ENCODE results near the gene RHCG.

The RHCG gene

GRCh38 chr15:89494941-89495637 lies 1.3 kb downstream of the RHCG start:
- H3K36me3 Mint-ChIP-seq = no peaks in the 10 kb centered on the region
- no peak overlapping the region for H3K4me3 Mint-ChIP-seq
- H3K27ac Mint-ChIP-seq = no peak overlapping the region
- peaks cover 6 to 11% of the 10 kb centered on the region in 2 donors for H3K4me1 Mint-ChIP-seq
- peaks cover 69 to 77% of the 10 kb centered on the region in 2 donors for H3K27me3 Mint-ChIP-seq
- no peaks in the 10 kb centered on the region for H3K9me3 Mint-ChIP-seq
- DNase-seq = no peak
- peak in 1 of 2 donors; percentile 39 for ATAC-seq (replicated peaks)

DNA sequence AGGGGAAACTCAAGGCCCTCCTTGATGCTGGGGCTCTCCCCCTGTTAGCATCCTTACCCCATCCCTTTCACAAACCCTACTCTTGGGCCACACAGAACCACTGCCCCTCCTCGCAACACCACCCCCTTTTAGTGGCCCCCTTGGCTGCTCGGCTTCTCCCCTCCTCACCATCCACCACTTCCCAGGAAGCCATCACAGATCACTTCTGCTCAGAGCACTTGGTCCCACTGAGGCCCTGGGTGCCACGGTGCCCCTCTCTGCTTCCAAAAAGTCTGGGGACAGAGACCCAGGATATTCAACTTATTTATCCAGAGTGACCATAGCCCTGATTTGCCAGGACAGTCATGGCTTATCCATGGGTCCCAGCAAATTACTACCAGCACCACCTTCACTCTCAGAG lies 2.4 kb downstream of the RHCG start:
- peaks cover 6 to 11% of the 10 kb centered on the region in 2 donors for H3K4me1 Mint-ChIP-seq
- H3K4me3 Mint-ChIP-seq = no peak overlapping the region
- H3K9me3 Mint-ChIP-seq = no peaks in the 10 kb centered on the region
- no peak for ATAC-seq (replicated peaks)
- DNase-seq = no peak
- H3K27ac Mint-ChIP-seq = no peak overlapping the region
- no peaks in the 10 kb centered on the region for H3K36me3 Mint-ChIP-seq
- peaks cover 68 to 79% of the 10 kb centered on the region in 2 donors for H3K27me3 Mint-ChIP-seq

- Mint-ChIP-seq H3K27me3 (peaks cover 71 to 72% of the 10 kb centered on the region in 2 donors), H3K4me3 (no peak overlapping the region), H3K27ac (no peak overlapping the region), H3K36me3 (no peaks in the 10 kb centered on the region), H3K9me3 (no peaks in the 10 kb centered on the region), H3K4me1 (peaks cover 6 to 11% of the 10 kb centered on the region in 2 donors)
- no peak for DNase-seq
- no peak for ATAC-seq (replicated peaks)
These were observed 3.3 kb downstream of the RHCG start for GRCh38 chr15:89492934-89493631.

- Mint-ChIP-seq H3K27ac (no peak overlapping the region), H3K27me3 (peaks cover 79 to 81% of the 10 kb centered on the region in 2 donors), H3K36me3 (no peaks in the 10 kb centered on the region), H3K4me1 (peaks cover 6 to 11% of the 10 kb centered on the region in 2 donors), H3K4me3 (no peak overlapping the region), H3K9me3 (no peaks in the 10 kb centered on the region)
- ATAC-seq (replicated peaks) (peak in 1 of 2 donors; percentile 34), DNase-seq (no peak)
These were observed 4.2 kb downstream of the RHCG start for GRCh38 chr15:89492111-89492641.

GRCh38 chr15:89490814-89491315 lies 5.5 kb downstream of the RHCG start:
- no peak overlapping the region for H3K4me3 Mint-ChIP-seq
- peaks cover 2 to 4% of the 10 kb centered on the region in 2 donors for H3K9me3 Mint-ChIP-seq
- H3K4me1 Mint-ChIP-seq = peaks cover 8 to 16% of the 10 kb centered on the region in 2 donors
- ATAC-seq (replicated peaks) (no peak), DNase-seq (no peak)
- H3K27ac Mint-ChIP-seq = no peak overlapping the region
- no peaks in the 10 kb centered on the region for H3K36me3 Mint-ChIP-seq
- H3K27me3 Mint-ChIP-seq = peaks cover 79 to 82% of the 10 kb centered on the region in 2 donors

- no peak overlapping the region for H3K4me3 Mint-ChIP-seq
- H3K27ac Mint-ChIP-seq = no peak overlapping the region
- H3K4me1 Mint-ChIP-seq = peaks cover 9 to 14% of the 10 kb centered on the region in 2 donors
- H3K27me3 Mint-ChIP-seq = peaks cover 79 to 82% of the 10 kb centered on the region in 2 donors
- H3K9me3 Mint-ChIP-seq = peaks cover 4% of the 10 kb centered on the region in 2 donors
- ATAC-seq (replicated peaks) = no peak
- H3K36me3 Mint-ChIP-seq = no peaks in the 10 kb centered on the region
- no peak for DNase-seq
These were observed 6.1 kb downstream of the RHCG start for GRCh38 chr15:89490081-89490813.

DNA sequence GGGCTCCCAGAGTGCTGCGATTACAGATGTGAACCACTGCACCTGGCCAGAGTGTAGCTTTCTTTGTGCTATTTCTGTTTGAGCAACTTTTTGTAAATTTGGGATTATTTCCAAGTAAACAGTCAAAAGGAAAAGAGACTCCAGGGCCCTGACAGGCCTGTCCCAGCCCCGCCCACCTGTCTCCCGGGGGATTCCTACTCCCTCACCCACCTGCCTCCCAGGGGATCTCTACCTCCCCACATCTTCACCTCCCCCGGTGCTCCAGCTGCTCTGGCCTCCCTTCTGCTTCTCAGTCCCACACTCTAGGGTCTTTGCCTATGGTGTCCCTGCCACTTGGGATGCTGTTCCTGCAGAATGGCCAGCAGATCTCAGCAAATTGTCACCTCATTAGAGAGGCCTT lies 7.0 kb downstream of the RHCG start:
- no peak for DNase-seq
- Mint-ChIP-seq H3K27me3 (peaks cover 73 to 75% of the 10 kb centered on the region in 2 donors), H3K27ac (no peak overlapping the region)

GRCh38 chr15:89487791-89488190 lies 8.6 kb downstream of the RHCG start:
- Mint-ChIP-seq H3K4me3 (no peak overlapping the region), H3K27ac (peak overlapping the region; percentile 3), H3K4me1 (peaks cover 9 to 14% of the 10 kb centered on the region in 2 donors), H3K27me3 (peaks cover 73 to 80% of the 10 kb centered on the region in 2 donors), H3K9me3 (peaks cover 4% of the 10 kb centered on the region in 2 donors), H3K36me3 (no peaks in the 10 kb centered on the region)
- ATAC-seq (replicated peaks) (no peak), DNase-seq (no peak)

More for the DNA sequence above, 7.0 kb downstream of the RHCG start:
- peaks cover 4% of the 10 kb centered on the region in 2 donors for H3K9me3 Mint-ChIP-seq
- H3K4me3 Mint-ChIP-seq = no peak overlapping the region
- H3K36me3 Mint-ChIP-seq = no peaks in the 10 kb centered on the region
- peaks cover 9 to 14% of the 10 kb centered on the region in 2 donors for H3K4me1 Mint-ChIP-seq
- ATAC-seq (replicated peaks) = no peak

DNA sequence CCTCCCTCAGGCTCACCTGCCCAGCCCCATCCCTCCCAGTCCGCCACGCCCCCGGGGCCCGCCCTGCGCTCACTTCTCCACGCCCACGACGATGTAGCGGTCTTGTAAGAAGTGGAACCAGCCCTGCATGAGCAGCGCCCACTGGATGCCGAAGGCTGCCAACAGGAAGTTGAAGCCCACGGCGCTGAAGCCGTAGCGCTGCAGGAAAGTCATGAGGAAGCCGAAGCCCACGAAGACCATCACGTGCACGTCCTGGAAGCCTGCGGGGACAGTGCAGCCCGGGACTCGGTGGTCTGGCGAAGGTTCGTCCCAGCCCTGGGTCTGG lies 9.7 kb downstream of the RHCG start:
- peaks cover 73 to 80% of the 10 kb centered on the region in 2 donors for H3K27me3 Mint-ChIP-seq

GRCh38 chr15:89483079-89483478 lies 13.3 kb downstream of the RHCG start:
- Mint-ChIP-seq H3K27me3 (peaks cover 76 to 88% of the 10 kb centered on the region in 2 donors), H3K9me3 (peaks cover 4% of the 10 kb centered on the region in 2 donors), H3K27ac (no peak overlapping the region), H3K4me1 (peaks cover 9 to 14% of the 10 kb centered on the region in 2 donors), H3K36me3 (no peaks in the 10 kb centered on the region), H3K4me3 (no peak overlapping the region)
- DNase-seq (no peak), ATAC-seq (replicated peaks) (no peak)

More for the DNA sequence above, 9.7 kb downstream of the RHCG start:
- ATAC-seq (replicated peaks) (peak; percentile 90 to 95), DNase-seq (peak; percentile 44)
- H3K36me3 Mint-ChIP-seq = no peaks in the 10 kb centered on the region
- H3K9me3 Mint-ChIP-seq = peaks cover 4% of the 10 kb centered on the region in 2 donors
- peaks cover 9 to 14% of the 10 kb centered on the region in 2 donors for H3K4me1 Mint-ChIP-seq
- peak overlapping the region in 1 of 2 donors; percentile 63 for H3K4me3 Mint-ChIP-seq
- no peak overlapping the region for H3K27ac Mint-ChIP-seq

DNA sequence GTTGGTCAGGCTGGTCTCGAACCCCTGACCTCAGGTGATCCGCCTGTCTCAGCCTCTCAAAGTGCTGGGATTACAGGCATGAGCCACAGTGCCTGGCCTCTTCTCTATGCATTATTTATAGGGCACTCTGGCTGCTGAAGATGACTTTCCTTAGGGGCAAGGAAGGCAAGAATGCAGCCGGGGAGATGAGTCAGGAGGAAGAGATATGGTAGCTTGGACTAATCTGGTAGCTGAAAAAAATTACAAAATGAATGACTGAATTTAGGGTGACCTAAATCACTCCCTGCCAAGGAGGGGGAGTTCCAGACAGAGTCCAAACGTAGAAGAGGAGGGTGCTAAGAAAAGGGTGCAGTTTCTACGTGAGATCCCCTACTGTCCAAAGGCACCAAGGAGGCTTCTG lies 14.2 kb downstream of the RHCG start:
- no peak for ATAC-seq (replicated peaks)
- H3K4me3 Mint-ChIP-seq = no peak overlapping the region
- H3K27ac Mint-ChIP-seq = no peak overlapping the region
- peaks cover 4% of the 10 kb centered on the region in 2 donors for H3K9me3 Mint-ChIP-seq
- peaks cover 68 to 83% of the 10 kb centered on the region in 2 donors for H3K27me3 Mint-ChIP-seq
- peaks cover 9 to 14% of the 10 kb centered on the region in 2 donors for H3K4me1 Mint-ChIP-seq
- no peaks in the 10 kb centered on the region for H3K36me3 Mint-ChIP-seq
- DNase-seq = no peak

GRCh38 chr15:89480505-89480904 lies 15.9 kb downstream of the RHCG start:
- H3K27me3 Mint-ChIP-seq = peaks cover 55 to 72% of the 10 kb centered on the region in 2 donors
- H3K4me1 Mint-ChIP-seq = peaks cover 0 to under 1% of the 10 kb centered on the region in 2 donors
- no peaks in the 10 kb centered on the region for H3K36me3 Mint-ChIP-seq
- H3K4me3 Mint-ChIP-seq = no peak overlapping the region
- ATAC-seq (replicated peaks) = no peak
- no peak for DNase-seq
- H3K9me3 Mint-ChIP-seq = no peaks in the 10 kb centered on the region
- no peak overlapping the region for H3K27ac Mint-ChIP-seq

- H3K4me3 Mint-ChIP-seq = no peak overlapping the region
- ATAC-seq (replicated peaks) (no peak), DNase-seq (no peak)
- no peak overlapping the region for H3K27ac Mint-ChIP-seq
- H3K27me3 Mint-ChIP-seq = peaks cover 49 to 67% of the 10 kb centered on the region in 2 donors
- H3K9me3 Mint-ChIP-seq = peaks cover 0 to 3% of the 10 kb centered on the region in 2 donors
- no peaks in the 10 kb centered on the region for H3K36me3 Mint-ChIP-seq
- H3K4me1 Mint-ChIP-seq = no peaks in the 10 kb centered on the region
These were observed 17.2 kb downstream of the RHCG start for GRCh38 chr15:89479173-89479572.
